H1 (cell line): ENCODE results near the gene NPR1.

Experiments
- CHD2 ChIP-seq: IDR thresholded peaks from 2 replicates; pipeline ENCODE4 v1.6.1; 2012; ENCODE audit warnings: low read length, improper control_type of control experiment
- CTCF ChIP-seq, 3 experiments: IDR thresholded peaks; 1 replicate in 2 of 3; 2 replicates in 1 of 3; pipeline versions ENCODE4 v1.5.1 to v1.6.1; 2011; ENCODE audit warnings: low read length in 3 of 3, mild to moderate bottlenecking in 3 of 3, inconsistent platforms in 2 of 3, low read depth in 1 of 3, moderate library complexity in 1 of 3; ENCODE audit not compliant: insufficient read depth in 1 of 3; ENCODE audit errors: control extremely low read depth in 1 of 3
- GTF2F1 ChIP-seq: IDR thresholded peaks from 2 replicates; pipeline ENCODE4 v1.6.1; 2012; ENCODE audit warnings: low read depth, low read length, improper control_type of control experiment, borderline replicate concordance
- NRF1 ChIP-seq: IDR thresholded peaks from 2 replicates; pipeline ENCODE4 v1.6.1; 2011; ENCODE audit warnings: mild to moderate bottlenecking, low read depth, low read length, improper control_type of control experiment
- POLR2A ChIP-seq, 2 experiments: IDR thresholded peaks; 1 replicate in 1 of 2; 2 replicates in 1 of 2; pipeline ENCODE4 v1.6.1; 2011; ENCODE audit warnings: low read depth in 2 of 2, low read length in 2 of 2, mild to moderate bottlenecking in 2 of 2; ENCODE audit errors: control extremely low read depth in 1 of 2
- POLR2AphosphoS5 ChIP-seq: IDR thresholded peaks from 2 replicates; pipeline ENCODE4 v1.6.1; 2011; ENCODE audit warnings: low read depth, low read length
- RAD21 ChIP-seq, 2 experiments: IDR thresholded peaks in 1 of 2; conservative IDR thresholded peaks in 1 of 2; 2 replicates each; pipeline ENCODE4 v1.6.1; 2011; ENCODE audit warnings: low read depth in 2 of 2, low read length in 2 of 2, improper control_type of control experiment in 1 of 2, inconsistent platforms in 1 of 2, mild to moderate bottlenecking in 1 of 2, moderate library complexity in 1 of 2
- SIN3A ChIP-seq, 2 experiments: IDR thresholded peaks in 1 of 2; conservative IDR thresholded peaks in 1 of 2; 2 replicates each; pipeline ENCODE4 v1.6.1; 2011 to 2012; ENCODE audit warnings: low read length in 2 of 2, improper control_type of control experiment in 1 of 2, low read depth in 1 of 2, mild to moderate bottlenecking in 1 of 2
- TAF1 ChIP-seq: IDR thresholded peaks from 2 replicates; pipeline ENCODE4 v1.6.1; 2011; ENCODE audit warnings: mild to moderate bottlenecking, low read depth, low read length

- no peak for TF ChIP-seq TAF1
- TF ChIP-seq RAD21 (IDR thresholded peaks at IDR 0.05 in 1 of 2, conservative IDR thresholded peaks at IDR 0.05 in 1 of 2; ENCODE audit: low read depth in 2 of 2, low read length in 2 of 2): no peak
- TF ChIP-seq CTCF (IDR thresholded peaks at IDR 0.05; ENCODE audit: control extremely low read depth in 1 of 3, insufficient read depth in 1 of 3, low read depth in 1 of 3, low read length in 3 of 3): no peak
- no peak for TF ChIP-seq CHD2
- no peak for TF ChIP-seq NRF1
- no peak for TF ChIP-seq POLR2A (IDR thresholded peaks at IDR 0.05; ENCODE audit: control extremely low read depth in 1 of 2, low read depth in 2 of 2, low read length in 2 of 2)
- no peak for TF ChIP-seq POLR2AphosphoS5
- TF ChIP-seq SIN3A (conservative IDR thresholded peaks at IDR 0.05 in 1 of 2, IDR thresholded peaks at IDR 0.05 in 1 of 2; ENCODE audit: low read depth in 1 of 2, low read length in 2 of 2): no peak
- no peak for TF ChIP-seq GTF2F1
These were observed 48.1 kb upstream of the NPR1 start for GRCh38 chr1:153630384-153630783.
